ENCODE measurements around the gene MIEN1.

GRCh38 chr17:39703913-39704312, 26.4 kb downstream of the MIEN1 start:
- TF ChIP-seq POLR2A (IDR thresholded peaks at IDR 0.05; ENCODE audit: low read depth, low read length) (no peak), POLR2AphosphoS5 (IDR thresholded peaks at IDR 0.05; ENCODE audit: low read depth, low read length) (no peak)

All from GM12892 (cell line).